Lung (tissue), 12 donors: ENCODE data around the gene CAPN2. TPM values are rescaled to one million over a fixed set of nuclear protein-coding genes. Genes with fewer than 3 reads are reported as not detected.

Experiments used
- ATAC-seq: fragments of 200-7000 bp; cut with Tn5 transposase; one replicate; pipeline ENCODE4 v1.9.1; 2020; ENCODE audit warnings: moderate number of reproducible peaks; ENCODE audit not compliant: insufficient read depth, low FRiP score
- DNase-seq, 3 donors: peaks; one replicate each; pipeline ENCODE4 v3.0.0-alpha.2; 2013 to 2017
- H3K27ac ChIP-seq, 2 donors: one replicate each; pipeline ENCODE4 v1.5.1; 2013; ENCODE audit warnings: mild to moderate bottlenecking in 2 of 2, moderate library complexity in 2 of 2, control low read depth in 1 of 2, inconsistent platforms in 1 of 2, low read depth in 1 of 2, low read length in 1 of 2
- H3K27me3 ChIP-seq, 3 donors: one replicate each; pipeline ENCODE4 v1.5.1; 2013; ENCODE audit warnings: low read length in 2 of 3; ENCODE audit not compliant: control insufficient read depth in 3 of 3, insufficient read depth in 3 of 3
- H3K36me3 ChIP-seq, 4 donors: one replicate each; pipeline ENCODE4 v1.5.1; 2013; ENCODE audit warnings: low read length in 4 of 4, mild to moderate bottlenecking in 1 of 4, moderate library complexity in 1 of 4; ENCODE audit not compliant: control insufficient read depth in 4 of 4, insufficient read depth in 4 of 4
- H3K4me1 ChIP-seq, 5 donors: one replicate each; pipeline ENCODE4 v1.5.1; 2013; ENCODE audit warnings: low read length in 5 of 5, mild to moderate bottlenecking in 2 of 5, moderate library complexity in 1 of 5; ENCODE audit not compliant: control insufficient read depth in 5 of 5, insufficient read depth in 5 of 5
- H3K4me3 ChIP-seq: one replicate; pipeline ENCODE4 v1.5.1; 2013; ENCODE audit warnings: mild to moderate bottlenecking, control low read depth, moderate library complexity
- H3K9ac ChIP-seq, 2 donors: one replicate each; pipeline ENCODE4 v1.5.1; 2013; ENCODE audit warnings: low read length in 2 of 2, control low read depth in 1 of 2; ENCODE audit not compliant: insufficient read depth in 1 of 2
- H3K9me3 ChIP-seq, 4 donors: one replicate each; pipeline ENCODE4 v1.5.1; 2013; ENCODE audit warnings: low read length in 3 of 4, mild to moderate bottlenecking in 1 of 4, moderate library complexity in 1 of 4; ENCODE audit not compliant: control insufficient read depth in 4 of 4, insufficient read depth in 3 of 4
- CTCF ChIP-seq: IDR thresholded peaks from 2 replicates; pipeline ENCODE4 v1.5.1; 2012; ENCODE audit warnings: mild to moderate bottlenecking; ENCODE audit errors: control extremely low read depth, extremely low read depth
- whole genome bisulfite sequencing, 2 donors: extraction: QIAGEN DNeasy Blood & Tissue Kit; methylation state at CpG; one replicate each; pipeline ENCODE4 v1.1.7; 2013; 5-methylcytosine and 5-hydroxymethylcytosine counted together
- polyA plus RNA-seq, 2 donors: library from polyadenylated mRNA; stranded (reverse); fragments of 200-250 nt; gene quantifications; one replicate each; pipeline ENCODE4 v1.2.1, GENCODE V29; 2013
- total RNA-seq, 2 donors: library from RNA; depleted of rRNA in 1 of 2; stranded (reverse); fragments of >200 nt in 1 of 2; gene quantifications; one replicate each; pipeline ENCODE4 v1.2.1, GENCODE V29; 2014 to 2021
- donor health status: control.
- donor health status: control.
- donor health status: Bipolar disorder and iron deficiency.
- donor health status: healthy.
- donor health status: DM: yes; HTN: yes; CAD: no.

CAPN2 gene
- total and polyA plus RNA-seq, 4 donors: 144 to 353 (median 168) TPM

GRCh38 chr1:223716302-223716862, 4.0 kb downstream of the CAPN2 start:
- TF ChIP-seq CTCF: no peak
- ATAC-seq: no peak
- Histone ChIP-seq H3K27ac (peak overlapping the region in 1 of 2 donors; percentile 88), H3K4me3 (no peak overlapping the region), H3K9ac (no peak overlapping the region), H3K4me1 (peaks cover 15 to 32% (median 20%) of the 10 kb centered on the region in 5 donors), H3K9me3 (no peaks in the 10 kb centered on the region), H3K27me3 (no peaks in the 10 kb centered on the region), H3K36me3 (peaks cover 10 to 22% (median 16%) of the 10 kb centered on the region in 4 donors)
- no peak for DNase-seq
- WGBS, 2 donors: 24 to 29% methylated on average over 7 of the region's 7 CpGs

- no peak overlapping the region for H3K9ac ChIP-seq
- H3K4me1 ChIP-seq: peaks cover 12 to 28% (median 19%) of the 10 kb centered on the region in 5 donors
- 85 to 92% methylated on average over 5 of the region's 5 CpGs for WGBS, 2 donors
- ATAC-seq (no peak), DNase-seq (no peak)
- no peak for TF ChIP-seq CTCF
- no peaks in the 10 kb centered on the region for H3K27me3 ChIP-seq
- H3K4me3 ChIP-seq: no peak overlapping the region
- no peaks in the 10 kb centered on the region for H3K9me3 ChIP-seq
- H3K27ac ChIP-seq: peak overlapping the region in 1 of 2 donors; percentile 88
- peaks cover 10 to 25% (median 17%) of the 10 kb centered on the region in 4 donors for H3K36me3 ChIP-seq
Observed at GRCh38 chr1:223717123-223717522, 4.8 kb downstream of the CAPN2 start.

GRCh38 chr1:223717695-223718363, 5.5 kb downstream of the CAPN2 start:
- Histone ChIP-seq H3K9ac (no peak overlapping the region), H3K9me3 (no peaks in the 10 kb centered on the region), H3K27me3 (no peaks in the 10 kb centered on the region), H3K4me3 (no peak overlapping the region), H3K4me1 (peaks cover 12 to 28% (median 19%) of the 10 kb centered on the region in 5 donors), H3K36me3 (peaks cover 10 to 25% (median 17%) of the 10 kb centered on the region in 4 donors), H3K27ac (peak overlapping the region in 1 of 2 donors; percentile 88)
- 75 to 83% methylated on average over 6 of the region's 6 CpGs for WGBS, 2 donors
- TF ChIP-seq CTCF: no peak
- no peak for DNase-seq
- ATAC-seq: no peak
